ENCODE results near the gene LRRC1.
A peak's percentile ranks its signal among the peaks of the same experiment; 100 is the strongest.

Gene LRRC1

GRCh38 chr6:53930330-53930729, 135.5 kb downstream of the LRRC1 start:
- Histone ChIP-seq H3K4me3 (no peak overlapping the region), H3K27ac (peak overlapping the region in 7 of 11 experiments; percentile 39 to 62 (median 59); a peak in 9 of 22 replicates)

GRCh38 chr6:53931086-53931485, 136.3 kb downstream of the LRRC1 start:
- Histone ChIP-seq H3K27ac (no peak overlapping the region), H3K36me3 (no peaks in the 10 kb centered on the region), H3K9me3 (replicated peaks in 1 of 11) (peaks cover 0 to 11% (median 0%) of the 10 kb centered on the region in 11 experiments; a peak in 7 of 22 replicates), H3K4me1 (peaks cover 40 to 60% (median 55%) of the 10 kb centered on the region in 10 experiments), H3K4me2 (peak overlapping the region; percentile 25 to 90 (median 82); a peak in 21 of 22 replicates), H3K27me3 (no peaks in the 10 kb centered on the region), H3K4me3 (no peak overlapping the region), H4K20me1 (no peaks in the 10 kb centered on the region), H3K9ac (no peak overlapping the region)
- no peak for TF ChIP-seq Cebpa-rat (IDR thresholded peaks at IDR 0.05)

More at GRCh38 chr6:53930330-53930729, 135.5 kb downstream of the LRRC1 start:
- no peaks in the 10 kb centered on the region for H4K20me1 ChIP-seq
- H3K4me1 ChIP-seq: peaks cover 40 to 68% (median 62%) of the 10 kb centered on the region in 10 experiments
- no peak overlapping the region for H3K9ac ChIP-seq
- no peaks in the 10 kb centered on the region for H3K36me3 ChIP-seq
- TF ChIP-seq Cebpa-rat (IDR thresholded peaks at IDR 0.05): no peak
- peaks cover 0 to 11% (median 0%) of the 10 kb centered on the region in 11 experiments; a peak in 7 of 22 replicates for H3K9me3 ChIP-seq (replicated peaks in 1 of 11)
- no peaks in the 10 kb centered on the region for H3K27me3 ChIP-seq
- H3K4me2 ChIP-seq: peak overlapping the region; percentile 72 to 90 (median 82)

DNA sequence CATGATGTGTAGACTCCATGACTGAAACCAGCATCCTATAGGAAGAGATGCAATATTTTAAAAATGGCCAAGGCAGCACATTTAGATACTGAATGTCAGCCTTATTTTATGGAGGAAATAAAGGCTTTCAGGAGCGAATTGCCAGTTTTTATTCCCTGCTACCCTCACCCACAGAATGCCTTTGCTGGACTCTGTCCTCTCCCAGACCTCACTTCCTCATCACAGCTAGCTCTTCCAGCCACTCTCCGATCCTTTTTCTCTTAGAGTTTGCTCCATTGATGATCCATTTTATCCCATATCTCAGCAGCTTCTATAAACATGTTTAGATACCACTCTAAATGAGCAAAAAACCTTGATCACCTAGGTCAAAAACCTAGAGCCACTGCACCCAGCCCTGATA, 137.7 kb downstream of the LRRC1 start:
- Histone ChIP-seq H3K9ac (no peak overlapping the region), H3K9me3 (replicated peaks in 1 of 11) (peaks cover 0 to 11% (median 0%) of the 10 kb centered on the region in 11 experiments; a peak in 7 of 22 replicates), H4K20me1 (no peaks in the 10 kb centered on the region), H3K4me2 (no peak overlapping the region), H3K4me1 (peaks cover 30 to 49% (median 42%) of the 10 kb centered on the region in 10 experiments), H3K36me3 (no peaks in the 10 kb centered on the region), H3K27ac (no peak overlapping the region), H3K27me3 (no peaks in the 10 kb centered on the region), H3K4me3 (no peak overlapping the region)
- TF ChIP-seq Cebpa-rat (IDR thresholded peaks at IDR 0.05): no peak

- Histone ChIP-seq H3K27ac (no peak overlapping the region), H3K4me3 (no peak overlapping the region), H3K9ac (no peak overlapping the region), H3K4me1 (peaks cover 24 to 48% (median 40%) of the 10 kb centered on the region in 10 experiments), H3K36me3 (no peaks in the 10 kb centered on the region), H4K20me1 (no peaks in the 10 kb centered on the region), H3K9me3 (replicated peaks in 1 of 11) (peaks cover 0 to 11% (median 0%) of the 10 kb centered on the region in 11 experiments; a peak in 4 of 22 replicates), H3K27me3 (no peaks in the 10 kb centered on the region), H3K4me2 (no peak overlapping the region)
- TF ChIP-seq Cebpa-rat (IDR thresholded peaks at IDR 0.05): no peak
Measured at GRCh38 chr6:53934023-53934422, 139.2 kb downstream of the LRRC1 start.

GRCh38 chr6:53937461-53937860, 142.7 kb downstream of the LRRC1 start:
- Histone ChIP-seq H3K9me3 (replicated peaks in 1 of 11) (peaks cover 0 to 15% (median 0%) of the 10 kb centered on the region in 11 experiments; a peak in 3 of 22 replicates), H3K4me3 (no peak overlapping the region), H4K20me1 (no peaks in the 10 kb centered on the region), H3K9ac (no peak overlapping the region), H3K27ac (no peak overlapping the region), H3K4me1 (peaks cover 0 to 19% (median 13%) of the 10 kb centered on the region in 10 experiments; a peak in 10 of 20 replicates), H3K27me3 (no peaks in the 10 kb centered on the region), H3K36me3 (no peaks in the 10 kb centered on the region), H3K4me2 (peak overlapping the region in 5 of 11 experiments; percentile 2 to 44 (median 30); a peak in 6 of 22 replicates)
- TF ChIP-seq Cebpa-rat (IDR thresholded peaks at IDR 0.05): no peak

- H3K9me3 ChIP-seq (replicated peaks in 1 of 11): peaks cover 0 to 15% (median 0%) of the 10 kb centered on the region in 11 experiments; a peak in 3 of 22 replicates
- no peaks in the 10 kb centered on the region for H3K36me3 ChIP-seq
- H3K27me3 ChIP-seq: no peaks in the 10 kb centered on the region
- no peak overlapping the region for H3K4me3 ChIP-seq
- no peak overlapping the region for H3K27ac ChIP-seq
- peaks cover 0 to 19% (median 13%) of the 10 kb centered on the region in 10 experiments; a peak in 10 of 20 replicates for H3K4me1 ChIP-seq
- no peak overlapping the region for H3K9ac ChIP-seq
- H4K20me1 ChIP-seq: no peaks in the 10 kb centered on the region
- TF ChIP-seq Cebpa-rat (IDR thresholded peaks at IDR 0.05): no peak
- peak overlapping the region in 5 of 11 experiments; percentile 2 to 44 (median 30); a peak in 7 of 22 replicates for H3K4me2 ChIP-seq
Measured at GRCh38 chr6:53938810-53939209, 144.0 kb downstream of the LRRC1 start.

DNA sequence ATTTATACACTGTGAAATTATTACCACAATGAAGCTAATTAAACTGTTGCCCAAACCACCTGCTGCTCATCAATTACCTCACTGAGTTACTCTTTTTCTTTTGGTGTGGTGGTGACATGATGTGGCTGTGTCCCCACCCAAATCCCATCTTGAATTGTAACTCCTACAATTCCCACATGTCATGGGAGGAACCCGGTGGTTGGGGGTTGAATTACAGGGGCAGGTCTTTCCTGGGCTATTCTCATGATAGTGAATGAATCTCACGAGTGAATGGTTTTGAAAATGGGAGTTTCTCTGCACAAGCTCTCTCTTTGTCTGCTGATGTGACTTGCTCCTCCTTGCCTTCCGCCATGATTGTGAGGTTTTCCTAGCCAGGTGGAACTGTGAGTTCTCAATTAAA, 145.0 kb downstream of the LRRC1 start:
- Histone ChIP-seq H3K27me3 (no peaks in the 10 kb centered on the region), H3K9ac (no peak overlapping the region), H3K4me1 (peaks cover 0 to 19% (median 13%) of the 10 kb centered on the region in 10 experiments; a peak in 10 of 20 replicates), H3K9me3 (replicated peaks in 1 of 11) (peaks cover 0 to 12% (median 0%) of the 10 kb centered on the region in 11 experiments; a peak in 3 of 22 replicates), H3K36me3 (no peaks in the 10 kb centered on the region), H4K20me1 (no peaks in the 10 kb centered on the region), H3K27ac (no peak overlapping the region), H3K4me3 (no peak overlapping the region), H3K4me2 (no peak overlapping the region)
- TF ChIP-seq Cebpa-rat (IDR thresholded peaks at IDR 0.05): no peak

DNA sequence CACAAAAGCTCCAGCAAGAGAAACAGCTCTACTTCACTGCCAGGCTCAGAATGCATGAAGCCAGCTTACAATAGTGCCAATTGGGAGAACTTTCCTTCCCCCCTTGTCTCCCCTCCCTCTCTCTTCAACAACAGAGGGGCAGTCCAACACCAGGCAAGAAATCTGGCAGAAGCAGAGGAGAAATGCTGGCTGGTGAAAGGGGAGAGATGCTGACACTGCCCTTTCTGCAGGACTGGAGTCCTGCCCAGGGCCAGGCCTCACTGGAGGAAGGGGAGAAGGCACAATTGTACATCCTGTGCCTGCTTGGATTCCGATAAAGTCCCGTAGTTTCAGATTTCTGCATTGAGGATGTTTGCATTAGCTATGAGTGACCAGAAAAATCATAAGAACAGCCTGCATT, 148.6 kb downstream of the LRRC1 start:
- Histone ChIP-seq H3K27me3 (no peaks in the 10 kb centered on the region), H3K4me1 (peaks cover 0 to 8% (median 5%) of the 10 kb centered on the region in 10 experiments; a peak in 10 of 20 replicates), H3K9ac (no peak overlapping the region), H3K9me3 (replicated peaks in 1 of 11) (peaks cover 9 to 27% (median 22%) of the 10 kb centered on the region in 11 experiments; a peak in 21 of 22 replicates), H3K4me2 (no peak overlapping the region), H3K36me3 (no peaks in the 10 kb centered on the region), H3K4me3 (no peak overlapping the region), H3K27ac (no peak overlapping the region), H4K20me1 (no peaks in the 10 kb centered on the region)
- no peak for TF ChIP-seq Cebpa-rat (IDR thresholded peaks at IDR 0.05)

DNA sequence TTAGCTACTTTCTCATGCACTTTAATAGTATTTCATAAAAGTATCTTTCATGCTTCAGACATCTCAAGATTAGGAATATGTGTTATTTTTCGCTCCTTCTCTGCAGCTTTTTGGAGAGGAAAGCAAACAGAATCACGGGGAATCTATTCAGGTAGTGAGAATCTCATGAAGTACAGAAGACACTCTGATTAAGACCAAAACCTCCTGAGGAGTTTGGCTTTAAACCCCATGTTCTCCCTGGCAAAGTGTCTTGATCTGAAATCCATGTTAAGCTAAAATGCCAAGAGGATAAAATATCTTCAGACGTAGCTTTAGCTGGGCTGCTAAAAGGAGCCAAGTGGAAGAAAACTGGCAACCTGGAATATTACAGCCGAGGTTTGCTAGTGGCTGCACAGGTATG, 149.3 kb downstream of the LRRC1 start:
- H3K4me1 ChIP-seq: peaks cover 0 to 1% (median 0%) of the 10 kb centered on the region in 10 experiments; a peak in 2 of 20 replicates
- no peak overlapping the region for H3K9ac ChIP-seq
- no peak for TF ChIP-seq Cebpa-rat (IDR thresholded peaks at IDR 0.05)
- no peaks in the 10 kb centered on the region for H3K36me3 ChIP-seq
- no peak overlapping the region for H3K4me2 ChIP-seq
- no peak overlapping the region for H3K27ac ChIP-seq
- H3K4me3 ChIP-seq: no peak overlapping the region
- H3K9me3 ChIP-seq (replicated peaks in 1 of 11): peaks cover 9 to 29% (median 23%) of the 10 kb centered on the region in 11 experiments; a peak in 21 of 22 replicates
- no peaks in the 10 kb centered on the region for H3K27me3 ChIP-seq
- no peaks in the 10 kb centered on the region for H4K20me1 ChIP-seq

- no peaks in the 10 kb centered on the region for H3K36me3 ChIP-seq
- H3K4me3 ChIP-seq: no peak overlapping the region
- H4K20me1 ChIP-seq: no peaks in the 10 kb centered on the region
- H3K9me3 ChIP-seq (replicated peaks in 1 of 11): peaks cover 11 to 34% (median 23%) of the 10 kb centered on the region in 11 experiments; a peak in 21 of 22 replicates
- H3K27me3 ChIP-seq: no peaks in the 10 kb centered on the region
- H3K4me2 ChIP-seq: no peak overlapping the region
- no peaks in the 10 kb centered on the region for H3K4me1 ChIP-seq
- no peak overlapping the region for H3K9ac ChIP-seq
- H3K27ac ChIP-seq: no peak overlapping the region
- TF ChIP-seq Cebpa-rat (IDR thresholded peaks at IDR 0.05): no peak
Measured at GRCh38 chr6:53944543-53944942, 149.7 kb downstream of the LRRC1 start.
